Testis (tissue), 3 donors: Measurements from ENCODE around the gene WDR44. TPM values are rescaled to one million over a fixed set of nuclear protein-coding genes. Genes with fewer than 3 reads are reported as not detected.

ENCODE experiments used
- DNase-seq: peaks from one replicate; pipeline ENCODE4 v3.0.0-alpha.2; 2019
- H3K27ac ChIP-seq, 2 donors: fragments of 200-600 bp; sonication (generic); one replicate each; pipeline ENCODE4 v1.5.1; 2019
- H3K27me3 ChIP-seq: fragments of 200-600 bp; sonication (generic); one replicate; pipeline ENCODE4 v1.5.1; 2019
- H3K36me3 ChIP-seq: fragments of 200-600 bp; sonication (generic); one replicate; pipeline ENCODE4 v1.5.1; 2017; ENCODE audit warnings: low read depth; ENCODE audit errors: missing control alignments
- H3K4me1 ChIP-seq: fragments of 200-600 bp; sonication (generic); one replicate; pipeline ENCODE4 v1.5.1; 2019
- H3K4me3 ChIP-seq, 2 donors: fragments of 200-600 bp; sonication (generic); one replicate each; pipeline ENCODE4 v1.5.1; 2017 to 2019
- H3K9me3 ChIP-seq: fragments of 200-600 bp; sonication (generic); one replicate; pipeline ENCODE4 v1.5.1; 2017
- POLR2A ChIP-seq: fragments of 450-650 bp; IDR thresholded peaks from one replicate; pipeline ENCODE4 v1.6.1; 2017; ENCODE audit warnings: antibody characterized with exemption, mild to moderate bottlenecking, moderate library complexity
- WGBS, 2 donors: methylation state at CpG; one replicate each; pipeline ENCODE4 v1.1.5; 2018; 5-methylcytosine and 5-hydroxymethylcytosine counted together
- intact Hi-C: fragments of 100-400 bp; cut with DNase I; formaldehyde crosslinking; loops from one replicate; pipeline ENCODE4 v1.15.1; 2023; ENCODE audit warnings: low total_unique reads
- polyA plus RNA-seq: library from polyadenylated mRNA; stranded (reverse); fragments of 350-450 nt; fragmentation: Illumina TruSeq; extraction: RNeasy Lipid Tissue Mini Kit (QIAGEN cat#74804); gene quantifications from one replicate; pipeline ENCODE4 v1.2.3, GENCODE V29; 2014; ENCODE audit warnings: low read depth, low replicate concordance; ENCODE audit not compliant: insufficient read depth
- total RNA-seq, 2 donors: library from RNA; depleted of rRNA; stranded (reverse); fragments of >200 nt; gene quantifications; one replicate each; pipeline ENCODE4 v1.2.3, GENCODE V29; 2016
- TF ChIP-seq, protein P1 (sequence below), 3 experiments: fragments of 450-650 bp in 2 of 3; fragments of 200-600 bp in 1 of 3; sonication (generic) in 1 of 3; IDR thresholded peaks; one replicate each; pipeline ENCODE4 v1.5.1; 2016 to 2019; ENCODE audit warnings: antibody characterized with exemption in 3 of 3, mild to moderate bottlenecking in 2 of 3, moderate library complexity in 1 of 3

The WDR44 gene
- total and polyA plus RNA-seq, 3 donors from 2014 or later, result 13.1 to 26.8 (median 25.0) TPM

DNA sequence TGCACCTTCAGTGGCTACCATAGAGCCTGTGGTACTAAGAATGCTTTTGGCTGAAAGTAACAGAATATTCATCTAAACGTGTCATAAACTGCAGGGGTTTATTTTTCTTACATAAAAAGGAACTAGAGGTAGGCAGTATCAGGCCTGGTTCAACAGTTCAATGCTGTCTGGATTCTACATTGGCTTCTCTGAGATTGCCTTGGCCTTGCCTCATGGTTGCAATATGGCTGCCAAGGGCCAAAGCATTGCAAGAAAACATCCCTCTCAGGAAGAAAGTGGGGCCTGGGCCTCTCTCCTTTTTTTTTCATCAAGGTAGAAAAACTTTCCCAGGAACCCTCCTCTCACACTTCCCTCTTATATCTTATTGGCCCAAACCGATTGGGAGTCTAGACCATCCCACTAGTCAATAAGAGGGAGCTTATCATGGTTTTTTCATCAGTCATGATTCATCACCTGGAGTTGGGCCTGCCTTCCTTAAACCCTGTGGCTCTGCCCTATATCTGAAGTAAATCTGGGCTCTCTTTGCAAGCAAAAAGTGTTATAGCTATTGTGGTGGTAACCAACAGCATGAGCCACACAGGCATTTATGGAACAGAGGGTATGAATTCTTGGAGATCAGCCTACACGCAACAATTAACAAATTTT is 147.9 kb downstream of the WDR44 start:
- intact Hi-C loops, result no loop called here
- no peaks in the 10 kb centered on the region for H3K27me3 ChIP-seq
- TF ChIP-seq, protein P1, sequence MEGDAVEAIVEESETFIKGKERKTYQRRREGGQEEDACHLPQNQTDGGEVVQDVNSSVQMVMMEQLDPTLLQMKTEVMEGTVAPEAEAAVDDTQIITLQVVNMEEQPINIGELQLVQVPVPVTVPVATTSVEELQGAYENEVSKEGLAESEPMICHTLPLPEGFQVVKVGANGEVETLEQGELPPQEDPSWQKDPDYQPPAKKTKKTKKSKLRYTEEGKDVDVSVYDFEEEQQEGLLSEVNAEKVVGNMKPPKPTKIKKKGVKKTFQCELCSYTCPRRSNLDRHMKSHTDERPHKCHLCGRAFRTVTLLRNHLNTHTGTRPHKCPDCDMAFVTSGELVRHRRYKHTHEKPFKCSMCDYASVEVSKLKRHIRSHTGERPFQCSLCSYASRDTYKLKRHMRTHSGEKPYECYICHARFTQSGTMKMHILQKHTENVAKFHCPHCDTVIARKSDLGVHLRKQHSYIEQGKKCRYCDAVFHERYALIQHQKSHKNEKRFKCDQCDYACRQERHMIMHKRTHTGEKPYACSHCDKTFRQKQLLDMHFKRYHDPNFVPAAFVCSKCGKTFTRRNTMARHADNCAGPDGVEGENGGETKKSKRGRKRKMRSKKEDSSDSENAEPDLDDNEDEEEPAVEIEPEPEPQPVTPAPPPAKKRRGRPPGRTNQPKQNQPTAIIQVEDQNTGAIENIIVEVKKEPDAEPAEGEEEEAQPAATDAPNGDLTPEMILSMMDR (IDR thresholded peaks at IDR 0.05), result no peak
- TF ChIP-seq POLR2A, result no peak
- WGBS, 2 donors, result 81 to 93% methylated on average over 3 of the region's 3 CpGs
- H3K9me3 ChIP-seq, result no peaks in the 10 kb centered on the region
- no peaks in the 10 kb centered on the region for H3K4me1 ChIP-seq
- no peak overlapping the region for H3K27ac ChIP-seq
- no peaks in the 10 kb centered on the region for H3K36me3 ChIP-seq
- DNase-seq, result no peak
- H3K4me3 ChIP-seq, result no peak overlapping the region

GRCh38 chrX:118495061-118495921 is 149.4 kb downstream of the WDR44 start, which contains the start of gene DOCK11:
Gene DOCK11, plus strand, starts transcription at chrX:118495815. Its CDS starts 157 bp downstream, at chrX:118495972.
- intact Hi-C loops, result no loop called here
- peak within 1 kb of the TSS; percentile 53 to 64 for H3K4me3 ChIP-seq
- H3K36me3 ChIP-seq, result no peaks in the 10 kb centered on the region
- H3K27me3 ChIP-seq, result no peaks in the 10 kb centered on the region
- no peak for TF ChIP-seq POLR2A
- TF ChIP-seq, protein P1 (IDR thresholded peaks at IDR 0.05), result no peak
- 0 to 10% methylated on average over 6 to 25 of the region's 64 CpGs for WGBS, 2 donors
- no peaks in the 10 kb centered on the region for H3K4me1 ChIP-seq
- peak within 1 kb of the TSS in 1 of 2 donors; percentile 50 for H3K27ac ChIP-seq
- DNase-seq, result peak; percentile 61
- H3K9me3 ChIP-seq, result no peaks in the 10 kb centered on the region

DNA sequence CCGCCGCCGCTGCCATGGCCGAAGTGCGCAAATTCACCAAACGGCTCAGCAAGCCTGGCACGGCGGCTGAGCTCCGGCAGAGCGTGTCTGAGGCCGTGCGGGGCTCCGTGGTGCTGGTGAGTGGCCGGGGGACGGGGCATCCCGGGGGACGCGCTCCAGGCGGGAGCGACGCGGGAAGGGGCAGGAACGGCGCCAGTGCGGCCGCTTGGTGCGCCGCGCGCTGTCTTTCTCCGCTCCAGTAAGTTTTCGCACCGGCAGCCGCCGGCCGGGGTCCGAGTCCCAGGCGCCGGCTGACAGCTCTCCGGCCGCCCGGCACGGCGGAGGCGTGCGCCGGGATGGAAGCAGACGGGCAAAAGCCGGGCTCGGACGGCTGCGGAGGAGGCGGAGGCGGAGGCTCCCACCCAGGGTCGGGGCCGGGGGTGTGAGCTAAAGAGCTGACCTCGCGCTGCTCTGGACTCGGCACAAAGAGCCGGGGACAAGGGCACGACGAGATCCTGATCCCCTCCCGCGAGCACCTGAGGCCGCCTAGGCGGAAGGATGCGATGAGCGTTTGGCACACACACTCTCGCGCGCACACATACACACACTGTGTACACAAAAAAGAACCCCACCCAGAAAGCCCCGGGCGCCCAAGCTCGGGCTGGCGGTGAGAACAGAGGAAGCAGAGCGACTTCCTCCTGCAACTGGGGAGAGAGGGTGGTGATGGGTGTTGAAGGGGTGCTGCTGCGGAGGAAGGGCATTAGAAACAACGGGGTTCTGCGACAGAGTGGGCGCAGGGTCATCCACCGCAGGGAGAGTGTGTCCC is 150.3 kb downstream of the WDR44 start:
- WGBS, 2 donors, result 1% methylated on average over 32 of the region's 81 CpGs; no CpG with 5 or more reads in 1 of the 2 donors
- H3K27me3 ChIP-seq, result no peaks in the 10 kb centered on the region
- peak overlapping the region; percentile 53 to 64 for H3K4me3 ChIP-seq
- TF ChIP-seq POLR2A, result no peak
- TF ChIP-seq, protein P1 (IDR thresholded peaks at IDR 0.05), result no peak
- H3K9me3 ChIP-seq, result no peaks in the 10 kb centered on the region
- H3K4me1 ChIP-seq, result no peaks in the 10 kb centered on the region
- peak; percentile 26 for DNase-seq
- intact Hi-C loops, result no loop called here
- H3K27ac ChIP-seq, result peak overlapping the region in 1 of 2 donors; percentile 50
- H3K36me3 ChIP-seq, result no peaks in the 10 kb centered on the region

DNA sequence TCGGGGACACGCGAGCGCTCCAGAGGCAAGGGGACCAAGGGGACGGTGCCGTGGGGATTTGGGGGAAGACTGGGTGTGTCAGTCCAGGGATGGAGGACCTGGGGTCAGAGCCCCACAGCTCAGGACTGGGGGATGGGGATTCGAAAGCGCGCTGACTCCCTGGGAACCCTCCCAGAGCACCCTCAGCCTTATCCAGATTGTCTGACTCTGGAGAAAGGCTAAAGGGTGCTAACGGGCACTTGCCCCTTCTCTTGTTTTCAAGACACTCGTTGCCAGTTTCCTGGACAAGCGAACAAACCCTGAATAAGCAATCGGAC is 150.8 kb downstream of the WDR44 start:
- peak overlapping the region; percentile 53 to 64 for H3K4me3 ChIP-seq
- WGBS, 2 donors, result 6 to 28% methylated on average over 6 to 9 of the region's 13 CpGs
- DNase-seq, result no peak
- no peak overlapping the region for H3K27ac ChIP-seq
- no peaks in the 10 kb centered on the region for H3K27me3 ChIP-seq
- intact Hi-C loops, result no loop called here
- TF ChIP-seq, protein P1 (IDR thresholded peaks at IDR 0.05), result no peak
- TF ChIP-seq POLR2A, result no peak
- H3K36me3 ChIP-seq, result no peaks in the 10 kb centered on the region
- no peaks in the 10 kb centered on the region for H3K4me1 ChIP-seq
- H3K9me3 ChIP-seq, result no peaks in the 10 kb centered on the region
